GM21515 (cell line): ENCODE measurements around the gene POLR2H.

Experiments used
- ATAC-seq: cut with Tn5 transposase; IDR thresholded peaks from one replicate; pipeline ENCODE4 v1.9.1; 2021; ENCODE audit not compliant: unreplicated experiment

Gene POLR2H

DNA sequence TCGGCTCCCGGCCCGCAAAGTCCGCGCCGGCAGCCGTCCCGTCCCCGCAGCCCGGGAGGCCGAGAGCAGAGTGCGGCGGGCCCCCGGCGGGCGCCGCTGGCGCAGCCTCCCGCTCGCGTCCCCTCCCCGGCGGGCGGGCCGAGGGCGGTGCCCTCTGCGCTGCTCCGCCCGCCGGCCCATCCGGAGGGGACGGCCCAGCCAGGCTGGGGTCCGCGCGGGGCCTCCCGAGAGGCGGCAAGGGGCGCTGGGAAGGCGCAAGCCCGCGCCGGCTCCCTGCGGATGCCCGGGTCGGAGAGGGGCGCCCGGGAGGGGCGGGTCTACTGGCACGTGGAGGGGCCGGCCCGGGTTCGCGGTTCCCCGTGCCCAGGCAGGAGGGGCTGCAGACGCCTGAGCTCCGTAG lies at the start of gene POLR2H, which contains the start of gene CLCN2:
POLR2H (plus strand) TSS at position 179 of the 400 bp plus-strand sequence. CDS start 1,783 bp downstream, outside the sequence.
CLCN2 (minus strand) TSS at position 74 of the 400 bp plus-strand sequence. CDS start 126 bp downstream, outside the sequence.
- peak; percentile 39 for ATAC-seq

DNA sequence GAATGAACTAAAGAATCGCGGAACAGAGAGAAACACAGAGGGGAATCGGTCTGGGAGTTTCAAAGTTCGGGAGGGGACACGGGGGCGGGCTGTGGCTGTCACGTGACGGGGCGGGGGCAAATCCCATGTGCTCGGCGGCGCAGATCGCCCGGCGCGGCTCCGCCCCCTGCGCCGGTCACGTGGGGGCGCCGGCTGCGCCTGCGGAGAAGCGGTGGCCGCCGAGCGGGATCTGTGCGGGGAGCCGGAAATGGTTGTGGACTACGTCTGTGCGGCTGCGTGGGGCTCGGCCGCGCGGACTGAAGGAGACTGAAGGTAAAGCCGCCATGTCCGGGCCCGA lies 47.2 kb upstream of the POLR2H start, which contains the start of gene EIF4G1:
EIF4G1 (plus strand) TSS at position 244 of the 337 bp plus-strand sequence. CDS start 1,191 bp downstream, outside the sequence.
- ATAC-seq, result peak; percentile 82

DNA sequence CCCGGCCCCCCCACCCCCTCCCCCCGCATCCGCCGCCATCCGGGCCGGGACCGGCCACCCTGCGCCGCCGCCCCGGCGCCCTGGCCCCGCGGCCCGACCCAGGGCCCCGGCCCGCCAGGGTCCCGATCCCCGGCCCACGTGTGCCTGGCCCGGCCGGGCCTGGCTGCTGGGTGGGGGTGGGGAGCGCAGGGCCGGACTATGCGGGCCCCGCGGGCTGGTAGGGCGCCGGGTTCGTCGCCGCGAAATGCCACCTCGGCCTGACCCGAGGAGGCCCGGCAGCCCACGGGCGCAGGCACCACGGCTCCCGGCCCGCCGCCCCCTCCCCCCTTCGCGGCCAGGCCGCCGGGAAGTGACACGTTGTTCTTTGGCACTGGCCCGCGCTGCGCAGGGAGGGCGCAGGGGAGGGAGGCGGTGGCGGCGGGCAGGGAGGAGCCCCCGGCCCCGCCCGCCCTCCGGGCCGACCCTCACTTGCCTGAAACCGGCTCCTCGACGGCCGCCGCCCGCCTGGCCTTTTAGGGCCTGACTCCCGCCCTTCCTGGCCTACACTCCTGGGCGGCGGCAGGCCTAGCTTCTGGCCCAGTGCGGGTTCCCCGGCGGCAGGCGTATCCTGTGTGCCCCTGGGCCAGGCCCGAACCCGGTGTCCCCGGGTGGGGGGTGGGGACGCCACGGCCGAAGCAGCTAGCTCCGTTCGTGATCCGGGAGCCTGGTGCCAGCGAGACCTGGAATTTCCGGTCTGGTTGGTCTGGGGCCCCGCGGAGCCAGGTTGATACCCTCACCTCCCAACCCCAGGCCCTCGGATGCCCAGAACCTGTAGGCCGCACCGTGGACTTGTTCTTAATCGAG lies 46.6 kb upstream of the POLR2H start:
- peak; percentile 41 for ATAC-seq

DNA sequence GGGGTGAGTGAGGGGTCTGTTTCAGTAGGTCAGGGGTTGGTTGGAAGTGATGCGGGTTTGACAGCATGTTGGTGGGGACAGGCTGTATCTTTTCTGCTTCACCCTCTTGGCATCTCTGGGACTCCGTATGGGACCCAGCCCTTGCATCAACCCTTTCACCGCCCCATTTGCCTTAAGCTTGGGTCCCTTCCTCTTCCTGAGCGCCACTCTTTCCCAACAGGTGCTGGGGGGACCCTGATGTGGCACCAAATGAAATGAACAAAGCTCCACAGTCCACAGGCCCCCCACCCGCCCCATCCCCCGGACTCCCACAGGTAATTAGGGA lies 46.0 kb upstream of the POLR2H start:
- ATAC-seq, result peak; percentile 6

DNA sequence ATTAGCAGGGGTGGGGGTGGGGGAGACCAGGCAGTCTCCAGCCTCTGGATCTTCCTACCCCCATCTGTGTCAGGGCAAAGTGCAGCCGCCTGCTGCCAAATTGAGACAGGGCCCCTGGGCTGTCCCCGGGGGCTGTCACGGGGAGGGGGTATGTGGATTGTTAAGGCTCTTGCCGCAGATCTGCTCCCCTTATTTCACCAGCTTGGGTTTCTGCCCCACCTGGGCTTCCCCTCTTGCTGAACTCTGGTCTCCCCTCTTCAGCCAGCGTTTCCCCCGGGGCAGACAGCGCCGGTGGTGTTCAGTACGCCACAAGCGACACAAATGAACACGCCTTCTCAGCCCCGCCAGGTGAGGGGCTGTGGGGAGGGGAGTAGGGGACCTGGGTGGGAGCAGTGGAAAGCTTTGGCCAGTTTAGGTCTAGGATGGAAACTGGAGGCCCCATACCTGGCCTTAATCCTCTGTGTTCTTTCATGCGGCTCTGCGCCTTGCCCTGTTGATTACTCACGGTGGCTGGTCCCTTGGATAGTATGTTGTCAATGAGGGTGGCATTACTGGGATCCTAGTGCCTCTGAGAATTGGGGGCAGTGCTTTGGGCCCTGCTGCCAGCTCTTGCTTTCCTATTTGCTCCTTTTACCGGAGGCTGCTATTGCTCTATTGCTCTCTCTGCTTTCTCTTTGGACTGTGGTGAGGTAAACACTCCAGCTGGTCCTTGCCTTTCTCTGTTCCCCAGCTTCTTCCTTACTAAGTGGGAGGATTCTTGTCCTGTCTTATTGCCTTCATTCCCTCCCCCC lies 45.4 kb upstream of the POLR2H start:
- ATAC-seq, result no peak

DNA sequence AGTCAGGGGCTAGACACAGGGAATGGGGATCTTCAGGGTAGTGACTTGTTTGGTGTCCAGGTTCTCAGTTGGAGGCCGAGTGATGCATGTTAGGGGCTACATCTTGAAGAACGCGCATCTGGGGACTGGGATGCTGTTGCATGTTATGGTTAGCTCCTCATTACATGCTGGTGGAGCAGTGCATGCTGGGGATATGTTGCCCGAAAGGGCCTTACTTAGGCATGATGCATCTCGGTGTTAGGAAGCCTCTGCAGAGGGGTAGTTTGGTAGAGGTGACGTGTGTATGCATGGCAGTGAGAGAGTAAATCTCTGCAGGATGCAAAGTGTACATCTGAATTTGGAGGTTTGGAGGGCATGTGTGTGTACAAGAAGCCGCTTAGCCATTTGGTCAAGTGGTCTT lies 44.7 kb upstream of the POLR2H start:
- ATAC-seq, result no peak

DNA sequence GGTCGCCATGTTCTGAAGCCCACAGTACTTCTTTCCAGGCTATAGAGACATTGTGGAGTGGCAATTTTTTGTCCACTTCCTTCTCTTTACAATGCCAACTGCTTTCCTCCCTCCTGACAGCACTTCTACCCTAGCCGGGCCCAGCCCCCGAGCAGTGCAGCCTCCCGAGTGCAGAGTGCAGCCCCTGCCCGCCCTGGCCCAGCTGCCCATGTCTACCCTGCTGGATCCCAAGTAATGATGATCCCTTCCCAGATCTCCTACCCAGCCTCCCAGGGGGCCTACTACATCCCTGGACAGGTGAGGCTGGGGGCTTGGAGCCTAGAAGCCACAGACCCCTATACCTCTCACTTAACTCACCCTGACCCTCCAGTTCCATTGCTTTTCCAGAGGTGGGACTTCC lies 44.3 kb upstream of the POLR2H start:
- ATAC-seq, result no peak

DNA sequence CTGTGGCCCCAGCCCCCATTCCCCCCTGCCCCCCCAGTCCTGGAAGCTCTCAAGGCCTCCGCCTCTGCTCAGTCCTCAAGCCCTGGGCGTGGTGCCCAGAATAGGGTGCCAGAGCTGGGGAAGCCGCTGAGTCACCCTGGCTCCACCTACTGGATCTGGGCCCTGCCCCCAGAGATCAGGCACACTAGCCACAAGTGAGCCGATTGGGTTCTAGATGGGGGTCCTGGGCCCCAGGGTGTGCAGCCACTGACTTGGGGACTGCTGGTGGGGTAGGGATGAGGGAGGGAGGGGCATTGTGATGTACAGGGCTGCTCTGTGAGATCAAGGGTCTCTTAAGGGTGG lies 41.4 kb upstream of the POLR2H start:
- no peak for ATAC-seq

DNA sequence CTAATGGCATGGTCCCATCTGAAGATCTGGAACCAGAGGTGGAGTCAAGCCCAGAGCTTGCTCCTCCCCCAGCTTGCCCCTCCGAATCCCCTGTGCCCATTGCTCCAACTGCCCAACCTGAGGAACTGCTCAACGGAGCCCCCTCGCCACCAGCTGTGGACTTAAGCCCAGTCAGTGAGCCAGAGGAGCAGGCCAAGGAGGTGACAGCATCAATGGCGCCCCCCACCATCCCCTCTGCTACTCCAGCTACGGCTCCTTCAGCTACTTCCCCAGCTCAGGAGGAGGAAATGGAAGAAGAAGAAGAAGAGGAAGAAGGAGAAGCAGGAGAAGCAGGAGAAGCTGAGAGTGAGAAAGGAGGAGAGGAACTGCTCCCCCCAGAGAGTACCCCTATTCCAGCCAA lies 39.8 kb upstream of the POLR2H start:
- ATAC-seq, result no peak

DNA sequence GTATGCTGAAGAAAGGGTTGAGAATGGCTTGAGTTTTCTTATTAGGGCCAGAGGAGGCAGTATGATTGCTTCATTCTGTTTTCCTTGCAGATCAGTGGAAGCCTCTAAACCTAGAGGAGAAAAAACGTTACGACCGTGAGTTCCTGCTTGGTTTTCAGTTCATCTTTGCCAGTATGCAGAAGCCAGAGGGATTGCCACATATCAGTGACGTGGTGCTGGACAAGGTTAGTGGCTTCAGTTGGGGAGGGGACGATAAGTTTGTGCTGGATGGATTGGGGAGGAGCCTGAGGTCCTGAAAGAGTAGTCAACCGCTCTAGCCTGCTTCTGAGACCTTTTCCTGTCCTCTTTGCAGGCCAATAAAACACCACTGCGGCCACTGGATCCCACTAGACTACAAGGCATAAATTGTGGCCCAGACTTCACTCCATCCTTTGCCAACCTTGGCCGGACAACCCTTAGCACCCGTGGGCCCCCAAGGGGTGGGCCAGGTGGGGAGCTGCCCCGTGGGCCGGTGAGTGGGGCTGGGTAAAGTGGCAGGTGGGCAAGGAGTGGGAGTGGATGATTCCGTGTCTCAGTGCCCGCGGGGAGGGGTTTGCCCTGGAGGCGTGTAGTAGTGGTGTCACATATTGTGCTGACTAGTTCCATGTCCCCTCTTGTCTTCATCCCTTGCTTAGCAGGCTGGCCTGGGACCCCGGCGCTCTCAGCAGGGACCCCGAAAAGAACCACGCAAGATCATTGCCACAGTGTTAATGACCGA lies 38.6 kb upstream of the POLR2H start:
- ATAC-seq, result no peak

DNA sequence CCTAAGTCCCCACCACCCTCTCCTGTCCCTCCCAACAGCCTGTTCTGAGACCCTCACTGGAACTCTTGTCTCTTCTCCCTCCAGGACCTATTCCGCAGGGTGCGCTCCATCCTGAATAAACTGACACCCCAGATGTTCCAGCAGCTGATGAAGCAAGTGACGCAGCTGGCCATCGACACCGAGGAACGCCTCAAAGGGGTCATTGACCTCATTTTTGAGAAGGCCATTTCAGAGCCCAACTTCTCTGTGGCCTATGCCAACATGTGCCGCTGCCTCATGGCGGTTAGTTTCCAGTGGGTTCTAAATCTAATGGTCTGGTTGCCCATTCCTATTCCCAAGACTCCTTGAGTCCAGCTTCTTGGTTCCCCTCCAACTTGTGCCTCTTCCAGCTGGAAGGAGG lies 37.8 kb upstream of the POLR2H start:
- no peak for ATAC-seq

DNA sequence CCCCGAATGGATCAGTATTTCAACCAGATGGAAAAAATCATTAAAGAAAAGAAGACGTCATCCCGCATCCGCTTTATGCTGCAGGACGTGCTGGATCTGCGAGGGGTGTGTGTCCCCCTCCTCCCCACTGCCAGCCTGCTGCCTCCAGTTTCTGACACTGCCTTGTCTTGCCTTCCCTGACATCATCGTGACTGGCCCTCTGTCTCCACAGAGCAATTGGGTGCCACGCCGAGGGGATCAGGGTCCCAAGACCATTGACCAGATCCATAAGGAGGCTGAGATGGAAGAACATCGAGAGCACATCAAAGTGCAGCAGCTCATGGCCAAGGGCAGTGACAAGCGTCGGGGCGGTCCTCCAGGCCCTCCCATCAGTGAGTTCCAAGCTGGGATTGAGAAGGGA lies 36.2 kb upstream of the POLR2H start:
- no peak for ATAC-seq

DNA sequence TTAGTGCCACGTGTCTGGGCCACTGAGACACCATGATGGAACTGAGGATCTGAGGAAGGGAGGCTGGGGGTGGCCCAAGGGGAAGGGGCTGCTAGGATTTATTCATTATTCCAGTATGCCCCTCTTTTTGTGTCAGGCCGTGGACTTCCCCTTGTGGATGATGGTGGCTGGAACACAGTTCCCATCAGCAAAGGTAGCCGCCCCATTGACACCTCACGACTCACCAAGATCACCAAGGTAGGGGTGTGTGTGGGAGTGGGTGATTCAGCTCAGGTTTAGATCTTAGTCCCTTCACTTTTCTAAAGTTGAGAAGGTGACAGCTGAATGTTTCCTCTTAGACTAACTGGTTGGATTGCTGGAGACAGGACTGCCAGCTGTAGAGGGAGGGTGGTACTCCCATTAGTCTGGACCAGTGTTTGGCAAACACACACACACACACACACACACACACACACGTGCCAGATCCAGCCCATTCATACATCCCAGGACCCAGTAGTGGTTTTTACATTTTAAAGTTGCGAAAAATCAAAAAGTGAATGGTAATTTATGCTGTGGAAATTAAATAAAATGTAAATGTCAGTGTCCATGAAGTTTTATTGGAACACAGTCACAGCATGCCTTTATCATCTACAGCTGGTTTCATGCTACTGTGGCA lies 35.7 kb upstream of the POLR2H start:
- no peak for ATAC-seq

DNA sequence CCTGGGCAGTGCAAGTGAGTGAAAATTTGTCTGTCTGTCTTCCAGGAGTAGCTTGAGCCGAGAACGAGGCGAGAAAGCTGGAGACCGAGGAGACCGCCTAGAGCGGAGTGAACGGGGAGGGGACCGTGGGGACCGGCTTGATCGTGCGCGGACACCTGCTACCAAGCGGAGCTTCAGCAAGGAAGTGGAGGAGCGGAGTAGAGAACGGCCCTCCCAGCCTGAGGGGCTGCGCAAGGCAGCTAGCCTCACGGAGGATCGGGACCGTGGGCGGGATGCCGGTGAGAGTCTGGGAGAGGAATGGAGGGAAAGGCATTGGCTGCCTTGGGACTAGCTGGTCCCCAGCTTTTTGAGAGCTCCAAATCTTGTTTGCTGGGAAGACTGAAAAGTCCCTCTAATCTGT lies 34.3 kb upstream of the POLR2H start:
- ATAC-seq, result no peak

DNA sequence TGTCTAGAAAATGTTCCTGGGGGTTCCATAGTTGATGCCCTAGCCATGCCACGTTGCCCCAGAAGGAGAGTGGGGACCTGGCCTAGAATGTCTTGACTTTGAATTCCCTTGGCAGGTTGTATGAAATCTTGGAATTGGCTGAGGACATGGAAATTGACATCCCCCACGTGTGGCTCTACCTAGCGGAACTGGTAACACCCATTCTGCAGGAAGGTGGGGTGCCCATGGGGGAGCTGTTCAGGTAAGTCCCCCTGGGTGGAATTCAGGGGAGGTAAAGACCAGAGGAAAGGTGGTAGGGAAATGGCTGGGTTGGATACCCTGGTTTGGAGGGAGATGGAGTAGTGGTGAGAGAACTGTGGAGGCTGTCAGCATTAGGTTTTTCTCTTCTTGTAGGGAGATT lies 33.0 kb upstream of the POLR2H start:
- no peak for ATAC-seq

DNA sequence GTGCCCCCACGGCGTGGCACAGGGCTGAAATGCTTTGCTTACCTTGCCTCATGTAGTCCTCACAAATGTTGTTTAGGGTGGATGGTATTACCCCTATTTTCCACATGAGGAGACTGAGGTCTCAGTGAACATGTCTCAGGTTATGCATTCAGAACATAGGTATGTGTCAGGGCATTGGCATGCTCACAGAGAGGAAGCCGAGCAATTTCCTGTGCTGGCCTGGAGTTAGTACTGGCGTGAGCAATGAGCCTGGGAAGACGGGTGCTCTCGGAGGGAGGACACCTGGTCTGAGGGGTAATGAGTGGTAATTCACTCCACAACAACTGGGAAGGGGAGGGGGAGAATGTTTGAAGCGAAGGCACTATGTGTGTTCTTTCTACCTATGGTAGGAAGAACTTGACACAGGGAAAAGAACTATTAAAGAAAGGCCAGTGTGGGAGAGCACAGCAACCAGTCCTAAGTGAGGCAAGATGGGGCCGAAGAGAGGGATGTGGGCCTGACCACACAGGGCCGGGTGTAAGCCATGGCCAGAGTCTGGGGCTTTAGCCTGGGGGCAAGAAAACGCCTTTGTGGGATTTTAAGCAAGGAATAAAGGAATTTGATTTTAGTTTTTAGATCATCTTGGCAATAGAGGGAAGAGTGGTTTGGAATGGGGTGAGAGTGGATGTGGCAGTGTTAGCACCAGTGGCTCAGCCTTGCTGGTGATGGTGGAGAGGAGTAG lies 29.0 kb upstream of the POLR2H start:
- no peak for ATAC-seq

DNA sequence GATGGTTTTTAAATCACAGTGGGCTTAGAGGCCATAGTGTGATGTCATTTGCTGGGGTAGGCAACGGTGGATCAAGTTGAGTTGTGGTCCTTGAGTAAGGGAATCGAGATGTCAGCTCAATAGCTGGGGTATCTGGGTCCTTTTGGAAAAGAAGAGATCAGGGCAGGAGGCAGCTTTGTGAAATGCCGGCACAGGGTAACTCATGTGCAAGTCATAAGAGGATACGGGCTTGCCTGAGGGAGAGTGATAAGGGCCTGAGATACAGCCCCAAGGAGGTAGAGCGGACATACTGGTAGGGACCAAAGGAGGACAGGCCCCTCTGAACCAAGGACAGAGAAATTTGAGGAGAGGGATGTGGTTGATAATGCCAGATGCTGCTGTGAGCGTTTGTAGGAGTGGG lies 28.3 kb upstream of the POLR2H start:
- no peak for ATAC-seq

DNA sequence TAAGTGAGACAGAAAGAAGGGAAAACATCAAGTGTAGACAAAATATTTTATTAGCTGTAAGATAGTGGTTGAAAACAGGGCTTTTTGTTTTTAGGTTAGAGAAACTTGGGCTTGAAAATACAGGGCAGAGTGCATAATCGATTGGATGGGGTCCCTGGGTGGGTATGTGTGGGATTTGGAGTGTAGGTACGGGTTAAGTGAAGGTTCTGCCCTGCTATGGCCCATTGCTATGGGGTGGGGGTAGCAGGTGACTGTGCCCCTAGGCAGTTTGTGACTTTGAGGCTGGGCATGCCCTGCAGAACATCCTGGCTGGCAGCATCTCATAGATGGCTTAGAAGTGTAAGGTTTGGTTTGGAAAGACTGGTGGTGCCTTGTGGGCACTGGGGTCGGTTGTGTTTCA lies 27.8 kb upstream of the POLR2H start:
- no peak for ATAC-seq

DNA sequence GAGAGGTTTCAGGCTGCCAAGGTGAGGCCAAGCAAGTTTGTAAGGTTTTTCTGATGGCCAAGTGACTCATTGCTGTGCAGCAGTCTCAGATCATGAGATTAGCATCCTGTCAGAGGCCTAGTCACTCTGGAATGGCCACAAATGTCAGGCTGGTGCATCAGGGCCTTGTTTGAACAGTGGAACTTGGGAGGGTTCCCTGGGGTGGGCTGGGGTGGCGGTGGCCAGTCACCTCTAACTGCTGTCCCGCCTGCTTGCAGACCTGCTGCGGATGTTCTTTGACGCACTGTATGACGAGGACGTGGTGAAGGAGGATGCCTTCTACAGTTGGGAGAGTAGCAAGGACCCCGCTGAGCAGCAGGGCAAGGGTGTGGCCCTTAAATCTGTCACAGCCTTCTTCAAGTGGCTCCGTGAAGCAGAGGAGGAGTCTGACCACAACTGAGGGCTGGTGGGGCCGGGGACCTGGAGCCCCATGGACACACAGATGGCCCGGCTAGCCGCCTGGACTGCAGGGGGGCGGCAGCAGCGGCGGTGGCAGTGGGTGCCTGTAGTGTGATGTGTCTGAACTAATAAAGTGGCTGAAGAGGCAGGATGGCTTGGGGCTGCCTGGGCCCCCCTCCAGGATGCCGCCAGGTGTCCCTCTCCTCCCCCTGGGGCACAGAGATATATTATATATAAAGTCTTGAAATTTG lies 26.9 kb upstream of the POLR2H start:
- ATAC-seq, result no peak

DNA sequence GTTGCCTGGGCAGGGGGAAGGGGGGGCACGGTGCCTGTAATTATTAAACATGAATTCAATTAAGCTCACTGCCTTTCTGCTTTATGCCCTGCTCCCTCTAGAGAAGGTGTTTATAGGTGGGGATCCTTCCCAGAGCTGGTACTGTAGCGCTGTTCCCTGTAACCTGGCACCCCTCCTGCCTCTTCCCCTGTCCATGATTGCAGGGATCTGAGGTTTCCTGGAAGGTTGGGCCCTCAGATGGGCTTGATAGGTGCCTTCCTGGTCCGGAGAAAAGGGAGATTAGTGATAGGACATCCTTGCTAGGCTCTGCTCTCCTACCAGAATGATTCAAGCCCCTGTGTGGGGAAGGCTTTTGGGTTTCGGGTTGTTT lies 26.2 kb upstream of the POLR2H start:
- peak; percentile 4 for ATAC-seq
